ENCODE results near the gene NADK2.
"Not testable (repeated sequence)": the region's sequence is repeated elsewhere in the genome, so short reads cannot be mapped to it uniquely, and the experiment has no call there.

NADK2 gene, protein sequence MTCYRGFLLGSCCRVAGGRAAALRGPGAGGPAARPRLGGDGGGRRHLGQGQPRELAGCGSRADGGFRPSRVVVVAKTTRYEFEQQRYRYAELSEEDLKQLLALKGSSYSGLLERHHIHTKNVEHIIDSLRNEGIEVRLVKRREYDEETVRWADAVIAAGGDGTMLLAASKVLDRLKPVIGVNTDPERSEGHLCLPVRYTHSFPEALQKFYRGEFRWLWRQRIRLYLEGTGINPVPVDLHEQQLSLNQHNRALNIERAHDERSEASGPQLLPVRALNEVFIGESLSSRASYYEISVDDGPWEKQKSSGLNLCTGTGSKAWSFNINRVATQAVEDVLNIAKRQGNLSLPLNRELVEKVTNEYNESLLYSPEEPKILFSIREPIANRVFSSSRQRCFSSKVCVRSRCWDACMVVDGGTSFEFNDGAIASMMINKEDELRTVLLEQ

DNA sequence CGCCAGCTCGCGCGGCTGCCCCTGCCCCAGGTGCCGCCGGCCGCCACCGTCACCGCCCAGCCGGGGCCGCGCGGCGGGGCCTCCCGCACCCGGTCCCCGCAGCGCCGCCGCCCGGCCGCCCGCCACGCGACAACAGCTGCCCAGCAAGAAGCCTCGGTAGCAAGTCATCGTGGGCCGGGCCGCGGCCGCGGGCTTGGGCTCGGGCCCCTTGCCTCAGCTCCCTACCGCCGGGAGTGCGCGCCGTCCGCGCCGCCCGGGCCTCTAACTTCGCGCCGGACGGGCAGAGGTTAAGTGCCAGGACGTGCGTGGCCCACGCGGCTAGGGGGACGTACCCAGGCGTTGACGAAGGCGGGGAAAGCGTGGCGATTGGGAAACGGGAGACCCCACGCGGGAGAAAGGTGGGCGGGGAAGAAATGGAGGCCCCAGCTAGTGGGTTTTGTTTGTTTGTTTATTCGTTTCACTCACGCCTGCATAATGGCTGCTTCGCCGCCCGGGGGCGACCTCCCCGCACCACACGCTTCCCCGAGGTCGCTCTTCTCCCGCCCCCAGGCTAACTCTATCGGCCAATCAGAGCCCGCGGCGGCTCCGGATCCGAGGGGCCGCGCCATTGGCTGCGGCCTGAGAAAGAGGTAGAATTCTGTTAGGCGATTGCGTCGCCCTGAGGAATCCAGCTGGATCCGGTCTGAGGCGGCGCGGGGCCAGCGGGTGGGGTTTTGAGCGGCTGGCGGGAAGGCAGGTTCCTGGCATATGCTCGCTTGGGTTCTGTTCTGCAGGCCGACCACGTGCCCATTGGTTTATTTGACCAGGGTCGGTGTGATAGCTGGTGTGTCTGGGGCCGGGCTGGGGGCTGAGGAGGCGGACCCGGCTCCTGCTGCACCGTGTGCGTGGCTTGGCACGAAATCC lies at the start of gene NADK2:
TSS of gene NADK2 (minus strand) at position 295 of the 903 bp plus-strand sequence. CDS start at position 168, 127 bp downstream.
- DNase-seq = peak; percentile 96

DNA sequence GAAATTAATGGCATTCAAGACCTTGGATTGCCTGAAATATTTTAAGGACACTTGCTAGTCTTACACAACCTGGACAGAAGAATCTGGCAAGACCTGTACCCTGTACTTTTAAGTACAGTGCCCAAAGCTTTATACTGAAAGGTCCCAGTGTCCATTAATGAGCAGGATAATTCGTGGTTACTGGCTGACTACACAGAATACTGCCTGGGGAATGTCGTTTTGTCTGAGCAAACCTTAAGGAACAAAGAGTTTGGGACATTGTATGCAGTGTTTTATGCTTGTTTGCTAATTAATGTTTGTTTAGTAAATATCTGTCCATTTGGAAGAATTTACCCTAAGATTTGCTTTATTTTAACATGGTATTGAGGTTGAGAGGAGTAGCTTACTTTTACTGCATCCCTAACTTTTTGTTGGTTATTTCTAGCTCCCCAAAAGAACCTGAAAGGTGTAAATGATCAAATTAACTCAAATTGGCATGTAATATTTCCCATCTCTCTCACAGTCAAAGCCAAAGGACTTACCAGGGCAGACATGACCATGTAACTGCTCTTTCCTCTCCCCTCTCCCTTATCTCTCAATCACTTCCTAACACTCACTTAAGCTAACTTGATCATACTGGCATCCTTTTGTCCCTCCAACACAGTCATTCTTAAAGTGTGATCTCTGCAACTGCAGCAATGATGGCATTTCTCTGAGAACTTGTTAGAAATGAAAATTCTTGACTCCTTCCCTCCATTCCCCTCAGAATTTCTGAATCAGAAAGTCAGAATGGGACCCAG lies 44.3 kb upstream of the NADK2 start:
- no peak for DNase-seq

DNA sequence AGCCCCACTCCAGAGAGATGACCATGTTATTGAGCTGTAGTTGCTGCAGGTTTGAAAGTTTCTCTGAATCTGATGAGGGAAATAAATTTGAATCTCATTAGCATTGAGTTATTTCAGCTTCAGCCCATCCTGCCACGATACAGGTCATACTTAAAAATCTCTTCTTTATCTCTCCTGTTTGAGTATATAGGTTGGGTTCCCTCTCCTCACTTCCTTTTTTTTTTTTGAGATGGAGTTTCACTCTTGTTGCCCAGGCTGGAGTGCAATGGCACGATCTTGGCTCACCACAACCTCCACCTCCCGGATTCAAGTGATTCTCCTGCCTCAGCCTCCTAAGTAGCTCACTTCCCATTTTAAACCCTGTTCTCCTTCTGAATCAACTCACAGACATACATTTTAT lies 42.0 kb upstream of the NADK2 start:
- not testable (repeated sequence) for DNase-seq

DNA sequence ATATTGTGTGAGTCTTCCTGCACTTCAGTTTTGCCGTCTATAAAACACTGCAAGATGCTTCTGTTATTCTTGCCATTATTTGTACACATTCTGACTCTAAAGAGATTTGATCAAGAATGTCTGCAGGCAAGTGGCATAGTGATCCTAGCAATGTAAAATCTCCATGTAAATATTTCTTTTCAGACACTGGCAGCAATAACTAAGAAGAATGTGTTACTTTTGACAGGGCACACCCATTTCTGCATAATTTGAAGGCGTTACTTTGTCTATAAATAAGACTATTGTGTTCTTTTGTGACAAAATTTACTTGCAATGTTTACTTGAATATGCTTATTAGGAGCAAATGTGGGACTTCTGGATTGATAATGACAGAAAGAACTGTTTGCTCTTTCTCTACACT lies 39.9 kb upstream of the NADK2 start:
- DNase-seq = no peak

DNA sequence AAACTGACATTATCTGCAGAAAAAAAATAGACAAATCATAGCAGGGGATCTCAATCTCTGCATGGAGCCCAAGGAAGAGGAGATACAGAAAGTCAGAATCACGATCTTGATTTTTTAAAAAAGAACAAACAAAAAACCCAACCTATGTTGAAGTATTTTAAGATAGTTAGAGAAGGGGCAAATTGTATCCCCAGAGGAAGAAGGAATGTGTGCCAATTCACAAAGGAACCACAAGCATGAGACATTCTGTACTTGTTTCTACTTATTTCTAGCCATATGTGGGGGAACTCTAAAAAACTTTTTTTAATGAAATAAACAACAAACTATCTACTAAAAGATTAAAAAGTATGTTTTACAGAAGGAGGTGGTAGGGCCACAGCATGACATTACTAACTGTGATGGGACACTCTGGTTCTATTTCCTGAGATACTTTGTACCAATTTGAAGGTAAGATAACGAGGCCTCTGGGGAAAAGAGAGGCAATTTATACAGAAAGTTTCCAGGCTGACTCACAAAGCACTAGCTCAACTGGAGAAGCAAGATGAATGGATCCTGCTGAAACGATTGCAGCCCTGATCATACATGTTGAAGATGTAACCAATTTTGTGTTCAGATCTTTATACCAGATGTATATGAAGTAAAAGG lies 37.5 kb upstream of the NADK2 start:
- DNase-seq = no peak

DNA sequence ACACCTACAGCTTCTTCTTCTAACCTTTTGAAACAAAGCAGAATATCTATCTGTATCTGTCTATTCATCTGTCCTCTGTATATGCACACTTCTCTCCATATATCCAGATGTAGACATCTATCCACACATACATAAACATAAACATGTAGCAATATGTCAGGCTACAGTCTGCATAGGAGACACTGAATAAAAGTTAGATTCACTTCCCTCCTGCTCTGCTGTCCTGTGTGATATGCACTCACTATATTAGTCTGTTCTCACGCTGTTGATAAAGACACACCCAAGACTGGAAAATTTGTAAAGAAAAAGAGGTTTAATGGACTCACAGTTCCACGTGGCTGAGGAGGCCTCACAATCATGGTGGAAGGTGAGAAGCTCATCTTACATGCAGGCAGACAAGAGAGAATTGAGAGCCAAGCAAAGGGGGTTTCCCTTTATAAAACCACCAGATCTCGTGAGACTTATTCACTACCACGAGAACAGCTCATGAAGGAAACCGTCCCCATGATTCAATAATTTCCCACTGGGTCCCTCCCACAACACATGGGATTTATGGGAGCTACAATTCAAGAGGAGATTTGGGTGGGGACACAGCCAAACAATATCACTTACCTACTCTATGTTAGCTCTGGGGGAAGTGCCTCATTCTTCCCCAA lies 35.9 kb upstream of the NADK2 start:
- DNase-seq = peak; percentile 54

DNA sequence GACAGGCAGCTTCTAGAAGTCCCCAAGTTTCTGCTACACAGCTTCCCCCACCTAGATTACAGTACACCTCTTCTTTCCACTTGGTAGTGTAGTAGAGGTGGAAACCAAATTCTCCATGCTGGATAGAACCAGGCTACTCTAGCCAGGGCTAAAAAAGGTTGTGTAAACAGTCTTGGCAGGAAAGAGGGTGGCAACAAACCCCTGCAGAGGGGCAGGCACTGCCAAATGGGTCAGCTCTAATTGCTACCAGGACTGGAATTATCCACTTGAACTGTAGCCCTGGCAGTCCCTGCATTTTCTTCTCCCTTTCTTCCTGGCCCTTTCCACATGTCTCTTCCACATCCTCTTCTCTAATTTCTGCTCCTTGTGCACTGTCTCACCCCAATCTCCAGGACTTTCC lies 35.1 kb upstream of the NADK2 start:
- no peak for DNase-seq

DNA sequence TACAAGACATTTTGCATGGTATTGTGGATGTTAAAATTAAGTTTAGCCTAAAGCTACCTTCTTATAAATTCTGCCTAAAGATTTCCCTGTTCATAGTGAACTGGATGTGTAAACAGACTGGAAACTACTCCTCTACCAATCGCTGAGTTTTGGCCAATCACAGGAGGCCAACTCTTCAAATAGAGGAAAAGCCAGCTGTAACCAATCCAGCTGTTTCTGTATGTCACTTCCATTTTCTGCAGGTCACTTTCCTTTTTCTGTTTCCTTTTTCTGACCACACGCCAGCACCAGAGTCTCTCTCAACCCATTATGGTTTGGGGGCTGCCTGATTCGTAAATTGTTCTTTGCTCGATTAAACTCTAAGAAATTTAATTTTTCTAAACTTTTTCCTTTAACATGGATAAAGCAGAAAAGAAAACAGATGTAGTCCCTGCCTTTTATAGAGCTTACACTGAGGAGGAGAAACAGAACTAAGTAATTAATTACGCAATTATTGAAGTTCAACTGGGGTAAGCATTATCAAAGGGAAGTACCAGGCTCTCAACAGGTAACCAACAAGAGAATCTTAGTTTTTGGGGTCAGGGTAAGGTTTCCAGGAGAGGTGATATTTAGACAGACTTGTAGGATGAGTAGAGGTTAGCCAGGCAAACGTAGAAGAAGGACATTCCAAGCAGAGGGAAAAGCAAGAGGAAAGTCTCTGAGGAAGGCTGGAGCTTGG lies 32.2 kb upstream of the NADK2 start:
- DNase-seq = peak; percentile 85

DNA sequence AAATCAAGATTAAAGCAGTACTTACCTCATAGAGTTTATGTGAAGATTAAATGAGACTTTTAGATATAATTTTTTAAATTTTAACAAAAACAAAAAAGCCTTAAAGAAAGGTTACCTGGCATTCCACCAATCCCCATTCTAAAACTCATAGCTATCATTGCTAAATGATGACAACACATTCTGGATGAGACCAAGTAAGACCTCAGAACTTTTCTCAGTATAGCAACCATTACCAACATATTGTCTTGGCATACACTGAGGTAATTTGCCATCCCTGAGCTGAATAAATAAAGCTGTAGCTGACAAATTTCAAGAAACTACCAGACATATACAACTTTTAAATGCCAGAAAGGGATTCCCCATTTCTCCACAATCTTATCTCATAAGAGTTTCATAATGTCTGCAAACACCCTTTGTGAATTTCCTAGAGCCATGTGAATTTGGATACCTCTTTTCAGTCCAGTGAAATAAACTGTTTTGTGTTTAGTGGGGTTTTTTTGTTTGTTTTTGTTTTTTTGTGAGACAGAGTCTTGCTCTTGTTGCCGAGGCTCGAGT lies 30.5 kb upstream of the NADK2 start:
- DNase-seq = peak; percentile 12

DNA sequence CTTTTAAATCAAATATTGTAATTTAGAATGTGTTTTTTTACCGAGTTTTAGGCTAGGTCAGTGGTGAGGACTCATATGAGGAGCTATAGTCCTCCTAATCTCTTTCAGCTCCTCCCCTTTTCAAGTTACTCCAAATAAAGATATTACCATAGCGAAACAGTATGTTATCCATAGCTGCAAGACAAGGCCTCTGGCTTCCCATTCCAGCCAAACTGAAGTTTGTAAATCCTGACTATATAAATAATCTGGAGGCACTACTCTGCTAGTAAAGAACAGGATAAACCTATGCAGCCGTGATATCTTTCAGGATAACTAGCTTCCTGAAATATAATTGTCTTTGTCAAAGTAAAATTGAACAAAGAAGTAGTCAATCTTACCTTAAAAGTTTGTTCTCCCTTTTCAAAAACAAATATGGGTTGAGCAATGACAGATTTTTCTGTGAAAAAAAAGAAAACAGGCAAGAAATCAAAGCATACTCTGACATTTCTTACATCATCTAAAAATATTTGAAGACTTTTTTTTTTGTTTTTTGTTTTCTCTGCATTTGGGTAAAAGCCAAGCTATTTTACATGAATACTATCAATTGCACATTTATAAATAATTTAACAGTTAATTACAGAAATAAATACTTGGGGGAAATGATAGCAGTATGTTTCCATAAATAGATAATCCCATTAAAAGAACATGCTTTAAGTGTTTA lies 29.3 kb upstream of the NADK2 start:
- no peak for DNase-seq

DNA sequence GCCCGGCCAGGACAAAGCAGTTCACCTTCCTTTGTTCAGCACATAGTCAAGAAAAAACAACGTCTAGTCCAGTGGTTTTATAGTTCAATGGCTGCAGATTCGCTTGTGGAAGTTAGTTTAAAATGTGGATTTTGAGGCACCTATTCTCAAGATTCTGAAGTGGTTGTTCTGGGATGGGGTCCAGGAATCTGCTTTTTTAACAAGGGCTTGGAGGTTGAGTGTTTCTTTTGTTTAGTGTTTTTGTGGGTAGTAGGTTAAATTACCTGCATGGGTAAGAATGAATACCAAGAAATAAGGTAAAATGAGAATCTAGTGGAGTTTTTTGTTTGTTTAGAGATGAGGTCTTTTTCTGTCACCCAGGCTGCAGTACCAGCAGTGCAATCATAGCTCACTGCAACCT lies 28.4 kb upstream of the NADK2 start:
- no peak for DNase-seq

DNA sequence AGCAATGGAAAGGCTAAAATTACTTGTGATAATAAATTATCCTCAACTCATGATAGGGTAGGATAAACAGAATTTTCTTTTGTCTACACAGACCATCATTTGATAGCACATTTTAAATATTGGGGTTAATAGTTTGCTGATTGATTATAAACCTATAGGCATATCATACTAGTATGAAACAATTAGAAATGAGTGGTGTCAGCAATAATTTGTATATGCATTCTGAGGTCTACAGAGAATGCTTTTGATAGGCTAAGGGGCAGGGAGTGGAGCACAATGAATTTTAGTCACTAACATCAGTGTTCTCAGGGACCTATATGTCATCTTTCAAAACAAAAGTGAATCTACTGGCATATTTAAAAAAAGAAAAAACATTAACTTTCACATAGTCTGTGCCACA lies 27.8 kb upstream of the NADK2 start:
- no peak for DNase-seq

DNA sequence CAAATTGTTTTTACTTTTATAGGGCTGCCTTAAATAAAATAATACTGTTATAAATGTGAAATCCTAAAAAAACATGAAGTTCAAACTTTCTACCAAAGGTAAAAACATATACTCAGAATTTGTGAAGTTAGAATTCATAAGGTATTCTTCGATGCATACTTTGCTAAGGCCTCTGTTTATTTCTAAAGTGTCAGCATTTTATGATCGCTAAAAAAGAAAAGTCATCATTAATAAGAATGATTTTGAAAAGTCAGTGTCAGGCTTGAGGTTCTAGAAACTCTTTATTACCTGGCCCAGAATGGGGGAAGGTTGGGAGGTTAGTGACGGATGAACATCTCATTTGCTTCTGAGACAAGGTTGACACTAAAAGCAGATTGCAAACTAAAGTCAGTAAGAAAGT lies 26.2 kb upstream of the NADK2 start:
- no peak for DNase-seq

DNA sequence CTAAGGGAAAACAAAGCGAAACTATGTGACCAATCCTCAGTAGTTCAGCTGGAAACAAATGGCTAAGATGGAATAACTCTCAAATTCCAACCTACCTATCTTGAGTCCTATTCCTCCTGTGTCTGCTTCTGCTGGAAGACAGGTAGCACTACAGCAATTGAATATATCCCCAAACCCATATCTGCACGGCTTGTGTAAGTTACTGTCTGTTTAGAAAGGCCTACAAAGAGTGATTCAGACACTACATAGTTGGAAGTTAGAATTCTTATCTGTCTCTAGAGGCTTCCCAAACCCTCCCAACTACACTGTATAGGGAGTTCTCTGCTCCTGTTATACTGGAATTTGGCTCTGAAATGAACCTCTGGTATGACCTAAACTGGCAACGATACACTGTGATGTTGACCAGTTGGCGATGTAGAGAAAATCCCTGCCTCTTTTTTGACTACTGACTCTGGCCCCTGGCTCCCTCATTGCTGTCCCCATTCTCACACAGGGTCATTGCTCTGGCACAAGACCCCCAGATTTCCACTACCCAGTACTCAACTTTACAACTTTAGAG lies 22.6 kb upstream of the NADK2 start:
- no peak for DNase-seq

DNA sequence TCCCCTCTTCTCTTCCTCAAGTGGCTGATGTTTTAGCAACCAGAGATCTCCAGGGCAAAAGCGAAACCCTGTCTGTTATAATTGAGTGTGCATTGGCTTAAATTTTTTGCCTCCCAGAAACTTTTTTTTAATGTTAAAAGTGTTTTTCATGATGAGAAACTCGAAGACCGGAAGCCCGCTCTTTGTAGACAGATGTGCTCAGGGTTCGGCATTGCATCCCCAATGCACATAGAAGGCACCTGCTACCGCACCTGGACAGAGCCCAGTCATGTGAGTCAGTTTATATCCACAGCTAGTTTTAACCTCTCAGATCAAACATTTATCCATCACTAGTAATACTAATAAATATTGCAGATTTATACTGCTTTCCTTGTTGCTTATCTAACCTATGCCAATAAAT lies 19.5 kb upstream of the NADK2 start:
- DNase-seq = no peak

DNA sequence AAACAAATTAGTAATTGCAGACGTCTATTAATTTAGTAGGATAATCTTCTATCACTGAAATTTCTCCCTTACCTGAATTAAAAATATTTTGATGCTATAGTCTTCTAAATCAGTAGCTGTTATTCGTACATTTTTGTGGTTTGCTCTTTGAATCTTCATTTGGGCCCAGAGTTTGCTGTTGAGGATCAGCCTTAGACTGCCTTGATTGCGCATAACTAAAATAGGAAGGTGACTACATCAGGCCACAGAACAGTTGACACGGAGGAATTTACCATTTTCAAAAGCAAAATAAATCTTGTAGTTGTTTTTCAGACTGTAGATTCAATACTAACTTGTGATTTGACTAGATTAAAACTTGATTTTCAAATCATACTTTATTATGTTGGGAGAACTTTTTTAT lies 11.8 kb upstream of the NADK2 start:
- no peak for DNase-seq

DNA sequence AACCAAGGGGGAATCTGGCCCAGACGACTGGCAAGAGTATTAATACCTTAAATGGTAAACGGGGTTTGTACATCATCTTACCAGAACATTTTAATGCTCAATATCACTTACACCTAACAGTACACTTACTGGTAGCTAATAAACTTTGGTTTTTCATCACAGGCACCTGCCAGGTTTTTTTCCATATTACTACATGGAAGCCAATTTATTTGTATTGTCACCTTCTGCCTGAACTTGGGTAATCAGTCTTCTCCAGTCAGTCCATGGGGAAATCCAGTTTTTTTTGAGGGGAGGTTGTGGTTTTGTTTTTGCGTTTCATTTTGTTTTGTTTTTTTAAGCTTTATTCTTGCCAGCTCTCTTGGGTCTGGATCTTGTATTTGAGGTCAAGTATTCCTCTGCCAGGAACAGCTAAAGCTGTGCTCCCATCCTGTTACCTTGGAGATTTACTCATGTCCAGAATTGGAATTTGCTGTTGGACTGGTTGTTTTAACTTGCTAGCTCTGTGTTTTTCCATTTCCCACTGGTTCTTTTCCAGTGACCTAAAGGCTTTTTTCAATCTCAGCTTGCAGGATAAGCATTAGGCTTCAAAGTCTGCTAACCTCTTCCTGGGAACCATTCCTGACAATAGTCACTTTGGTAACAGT lies 11.1 kb upstream of the NADK2 start:
- DNase-seq = no peak

DNA sequence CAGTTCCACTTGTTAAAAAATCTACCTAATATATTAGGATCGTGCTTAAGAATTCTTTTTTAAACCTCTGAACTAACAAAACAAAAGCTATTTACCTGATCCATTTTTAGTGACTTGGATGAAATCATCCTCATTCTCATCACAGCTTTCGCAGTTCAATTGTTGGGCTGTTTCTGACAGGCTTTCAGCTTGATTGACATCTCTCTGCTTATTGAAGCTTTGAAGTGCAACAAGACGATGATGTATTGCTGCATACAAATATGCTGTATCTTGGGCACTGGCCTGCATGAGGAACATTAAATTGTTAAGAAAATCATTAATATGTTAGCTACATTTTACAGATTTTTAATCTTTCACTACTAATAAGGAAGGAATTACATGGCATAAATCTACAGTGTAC lies 9.5 kb upstream of the NADK2 start:
- DNase-seq = no peak

DNA sequence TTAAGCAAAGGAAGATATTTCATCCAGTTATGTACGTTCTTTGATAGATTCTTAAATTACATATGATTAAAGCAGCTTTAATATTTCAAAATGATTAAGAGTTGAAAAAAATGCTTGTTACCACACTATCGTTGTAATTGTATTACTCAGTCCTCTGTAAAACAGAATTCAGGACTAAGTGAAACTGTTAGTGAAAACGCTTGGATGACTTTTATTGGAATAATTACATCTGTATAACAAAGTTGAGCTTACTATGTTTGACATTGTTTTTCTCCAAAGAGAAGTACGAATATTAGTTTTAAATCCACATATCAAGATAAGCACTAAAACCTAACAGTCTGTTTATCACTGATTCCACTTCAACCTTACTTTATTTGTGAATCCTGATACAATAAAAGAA lies 8.7 kb upstream of the NADK2 start:
- DNase-seq = no peak
